ENCODE measurements around the gene ZFYVE28.
"Not testable (repeated sequence)": the region's sequence is repeated elsewhere in the genome, so short reads cannot be mapped to it uniquely, and the experiment has no call there.

ZFYVE28 gene

GRCh38 chr4:2286904-2287593 is 131.4 kb downstream of the ZFYVE28 start:
- no peak for ATAC-seq (replicated peaks)
- DNase-seq, result no peak
- peak overlapping the region; percentile 85 to 100 for H3K27ac Mint-ChIP-seq
- H3K4me3 Mint-ChIP-seq, result no peak overlapping the region
- no peaks in the 10 kb centered on the region for H3K9me3 Mint-ChIP-seq
- peaks cover 32% of the 10 kb centered on the region for H3K36me3 Mint-ChIP-seq (ENCODE audit: insufficient read depth)
- peaks cover 33 to 35% of the 10 kb centered on the region in 2 donors for H3K4me1 Mint-ChIP-seq (ENCODE audit: low read depth in 2 of 2)
- H3K27me3 Mint-ChIP-seq, result no peaks in the 10 kb centered on the region

GRCh38 chr4:2285613-2286381 is 132.6 kb downstream of the ZFYVE28 start:
- DNase-seq, result no peak
- no peaks in the 10 kb centered on the region for H3K27me3 Mint-ChIP-seq
- H3K9me3 Mint-ChIP-seq, result no peaks in the 10 kb centered on the region
- H3K4me1 Mint-ChIP-seq (ENCODE audit: low read depth in 2 of 2), result peaks cover 36 to 38% of the 10 kb centered on the region in 2 donors
- no peak overlapping the region for H3K4me3 Mint-ChIP-seq
- no peak for ATAC-seq (replicated peaks)
- H3K27ac Mint-ChIP-seq, result peak overlapping the region; percentile 85 to 100
- peaks cover 24% of the 10 kb centered on the region for H3K36me3 Mint-ChIP-seq (ENCODE audit: insufficient read depth)

DNA sequence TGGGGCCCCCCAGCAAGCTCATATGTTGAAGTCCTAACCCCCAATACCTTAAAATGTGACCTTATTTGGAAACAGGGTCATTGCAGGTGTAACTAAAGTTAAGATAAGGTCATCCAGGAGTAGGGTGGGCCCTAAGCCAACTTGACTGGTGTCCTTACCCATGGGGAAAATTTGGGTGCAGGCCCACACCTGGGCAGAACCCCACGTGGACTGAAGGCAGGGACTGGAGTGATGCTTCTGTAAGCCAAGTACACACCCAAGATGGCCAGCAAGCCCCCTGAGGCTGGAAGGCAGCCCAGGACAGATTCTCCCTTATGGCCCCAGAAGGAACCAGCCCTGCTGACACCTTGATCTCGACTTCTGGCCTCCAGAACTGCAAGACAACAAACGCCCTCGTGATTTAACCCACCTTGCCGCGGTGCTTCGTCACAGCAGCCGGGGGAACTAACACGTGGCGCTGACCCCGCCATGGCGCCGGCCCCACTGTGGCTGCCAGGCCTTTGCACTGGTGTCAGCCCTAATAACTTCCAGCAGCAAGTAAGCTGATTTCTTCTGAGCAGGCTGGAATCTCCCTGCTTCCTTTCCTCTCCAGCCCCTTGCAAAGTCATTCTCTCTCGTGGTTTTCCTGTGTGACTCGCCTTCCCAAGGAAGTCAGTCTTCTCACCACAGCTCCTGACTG is 133.4 kb downstream of the ZFYVE28 start:
- ATAC-seq (replicated peaks), result no peak
- no peaks in the 10 kb centered on the region for H3K27me3 Mint-ChIP-seq
- no peak overlapping the region for H3K4me3 Mint-ChIP-seq
- H3K27ac Mint-ChIP-seq, result peak overlapping the region; percentile 98 to 99
- H3K9me3 Mint-ChIP-seq, result no peaks in the 10 kb centered on the region
- H3K36me3 Mint-ChIP-seq (ENCODE audit: insufficient read depth), result peaks cover 20% of the 10 kb centered on the region
- DNase-seq, result no peak
- H3K4me1 Mint-ChIP-seq (ENCODE audit: low read depth in 2 of 2), result peaks cover 31 to 34% of the 10 kb centered on the region in 2 donors

DNA sequence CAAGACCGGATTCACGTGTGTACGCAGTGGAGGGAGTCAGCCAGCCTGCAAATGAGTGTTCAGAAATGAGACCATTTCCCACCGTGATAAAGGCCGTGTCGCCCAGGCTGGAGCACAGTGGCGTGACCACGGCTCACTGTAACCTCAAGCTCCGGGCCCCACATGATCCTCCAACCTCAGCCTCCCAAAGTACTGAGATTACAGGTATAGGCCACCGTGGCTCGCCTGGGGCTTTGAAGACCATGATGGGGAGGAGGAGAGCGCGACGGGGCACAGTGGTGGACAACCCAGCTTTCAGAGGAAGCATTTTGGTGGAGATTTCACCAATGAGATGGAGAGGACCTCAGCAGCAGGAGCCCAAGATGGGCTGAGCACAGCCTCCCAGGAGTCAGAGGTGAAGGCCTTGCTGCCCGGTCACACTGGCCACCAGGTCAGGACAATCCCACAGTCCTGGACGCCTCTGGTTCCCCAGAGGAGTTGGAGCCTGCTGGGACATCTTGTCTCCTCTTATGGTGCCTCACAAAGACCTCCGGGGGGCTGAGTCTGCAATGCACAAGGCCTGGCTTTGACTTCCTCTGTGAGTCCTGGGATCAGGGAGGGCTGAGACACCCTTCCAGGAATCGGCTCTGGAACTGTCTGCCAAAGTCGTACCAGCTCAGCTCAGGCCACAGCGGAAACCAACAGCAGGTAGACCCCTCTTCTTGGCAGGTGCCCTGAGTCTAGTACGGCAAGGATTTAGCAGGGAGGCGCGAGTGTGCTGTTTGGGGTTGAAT is 134.1 kb downstream of the ZFYVE28 start:
- H3K4me3 Mint-ChIP-seq, result no peak overlapping the region
- peaks cover 28 to 30% of the 10 kb centered on the region in 2 donors for H3K4me1 Mint-ChIP-seq (ENCODE audit: low read depth in 2 of 2)

GRCh38 chr4:2283199-2283711 is 135.2 kb downstream of the ZFYVE28 start:
- H3K36me3 Mint-ChIP-seq (ENCODE audit: insufficient read depth), result peaks cover 15% of the 10 kb centered on the region
- DNase-seq (no peak), ATAC-seq (replicated peaks) (no peak)
- H3K27ac Mint-ChIP-seq, result peak overlapping the region; percentile 98 to 99
- no peaks in the 10 kb centered on the region for H3K9me3 Mint-ChIP-seq
- H3K4me1 Mint-ChIP-seq (ENCODE audit: low read depth in 2 of 2), result peaks cover 28 to 30% of the 10 kb centered on the region in 2 donors
- H3K27me3 Mint-ChIP-seq, result no peaks in the 10 kb centered on the region
- no peak overlapping the region for H3K4me3 Mint-ChIP-seq

More for the DNA sequence above, 134.1 kb downstream of the ZFYVE28 start:
- H3K36me3 Mint-ChIP-seq (ENCODE audit: insufficient read depth), result peaks cover 15% of the 10 kb centered on the region
- no peaks in the 10 kb centered on the region for H3K9me3 Mint-ChIP-seq
- no peaks in the 10 kb centered on the region for H3K27me3 Mint-ChIP-seq
- H3K27ac Mint-ChIP-seq, result peak overlapping the region; percentile 98 to 99
- DNase-seq (no peak), ATAC-seq (replicated peaks) (no peak)

DNA sequence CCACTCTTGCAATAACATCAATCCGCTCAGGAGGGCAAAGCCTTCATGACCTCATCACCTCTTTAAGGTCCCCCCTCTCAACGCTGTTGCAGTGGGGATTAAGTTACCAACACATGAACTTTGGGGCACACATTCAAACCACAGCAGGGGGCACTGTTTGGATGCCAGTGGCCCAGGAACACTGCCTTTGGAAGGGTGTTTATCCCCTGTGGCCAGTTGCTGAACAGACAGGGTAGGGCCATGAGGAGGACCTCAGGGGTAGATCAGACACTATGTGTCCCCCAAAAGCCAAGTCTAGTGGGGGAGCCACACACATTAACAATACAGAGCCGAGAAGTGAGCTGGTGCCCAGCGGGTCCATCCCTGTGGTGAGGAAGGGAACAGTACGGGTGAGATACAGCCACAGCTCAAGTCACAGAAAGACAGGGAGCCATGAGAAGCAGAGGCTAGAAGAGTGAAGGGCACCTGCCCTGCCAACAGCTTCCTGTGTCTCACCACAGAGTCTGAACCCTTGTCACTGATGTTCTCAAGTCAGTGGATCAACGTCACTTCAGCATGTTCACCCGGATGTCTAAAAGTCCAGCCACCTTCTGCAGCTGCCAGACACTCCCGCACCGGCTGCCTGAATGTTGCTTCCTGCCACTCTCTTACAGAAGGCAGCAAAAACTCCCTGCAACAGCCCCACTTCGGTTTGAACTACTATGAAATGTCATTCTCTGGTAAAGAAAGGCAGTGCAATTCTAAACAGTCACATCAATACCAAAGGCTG is 136.7 kb downstream of the ZFYVE28 start:
- ATAC-seq (replicated peaks), result peak; percentile 91
- H3K27me3 Mint-ChIP-seq, result no peaks in the 10 kb centered on the region
- DNase-seq, result peak; percentile 85 to 87 (median 86)

GRCh38 chr4:2280531-2281300 is 137.7 kb downstream of the ZFYVE28 start:
- no peaks in the 10 kb centered on the region for H3K9me3 Mint-ChIP-seq
- peaks cover 15% of the 10 kb centered on the region for H3K36me3 Mint-ChIP-seq (ENCODE audit: insufficient read depth)
- peaks cover 30 to 32% of the 10 kb centered on the region in 2 donors for H3K4me1 Mint-ChIP-seq (ENCODE audit: low read depth in 2 of 2)
- ATAC-seq (replicated peaks) (no peak), DNase-seq (no peak)
- H3K27ac Mint-ChIP-seq, result peak overlapping the region; percentile 98 to 99
- H3K4me3 Mint-ChIP-seq, result peak overlapping the region; percentile 71 to 78
- no peaks in the 10 kb centered on the region for H3K27me3 Mint-ChIP-seq

More for the DNA sequence above, 136.7 kb downstream of the ZFYVE28 start:
- Mint-ChIP-seq H3K9me3 (no peaks in the 10 kb centered on the region), H3K27ac (peak overlapping the region; percentile 98 to 99), H3K36me3 (ENCODE audit: insufficient read depth) (peaks cover 15% of the 10 kb centered on the region), H3K4me3 (peak overlapping the region; percentile 71 to 78), H3K4me1 (ENCODE audit: low read depth in 2 of 2) (peaks cover 30 to 32% of the 10 kb centered on the region in 2 donors)

DNA sequence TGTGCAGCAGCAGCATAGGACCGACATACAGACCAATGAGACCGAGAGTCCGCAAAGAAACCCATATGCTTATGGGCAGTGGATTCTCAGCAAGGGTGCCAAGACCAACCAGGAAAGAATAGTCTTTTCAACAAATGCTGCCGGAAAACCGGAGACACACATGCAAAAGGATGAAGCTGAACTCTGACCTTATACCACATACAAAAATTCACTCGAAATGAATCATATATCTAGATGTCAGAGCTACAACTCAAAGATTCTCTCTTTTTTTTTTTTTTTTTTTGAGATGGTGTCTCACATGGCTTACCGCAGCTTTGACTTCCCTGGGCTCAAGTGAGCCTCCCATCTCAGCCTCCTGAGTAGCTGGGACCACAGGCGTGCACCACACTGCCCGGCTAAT is 140.5 kb downstream of the ZFYVE28 start:
- Mint-ChIP-seq H3K27me3 (no peaks in the 10 kb centered on the region), H3K4me1 (ENCODE audit: low read depth in 2 of 2) (peaks cover 22 to 26% of the 10 kb centered on the region in 2 donors), H3K4me3 (no peak overlapping the region), H3K36me3 (ENCODE audit: insufficient read depth) (peaks cover 15% of the 10 kb centered on the region), H3K9me3 (no peaks in the 10 kb centered on the region), H3K27ac (no peak overlapping the region)
- ATAC-seq (replicated peaks) (no peak), DNase-seq (no peak)

DNA sequence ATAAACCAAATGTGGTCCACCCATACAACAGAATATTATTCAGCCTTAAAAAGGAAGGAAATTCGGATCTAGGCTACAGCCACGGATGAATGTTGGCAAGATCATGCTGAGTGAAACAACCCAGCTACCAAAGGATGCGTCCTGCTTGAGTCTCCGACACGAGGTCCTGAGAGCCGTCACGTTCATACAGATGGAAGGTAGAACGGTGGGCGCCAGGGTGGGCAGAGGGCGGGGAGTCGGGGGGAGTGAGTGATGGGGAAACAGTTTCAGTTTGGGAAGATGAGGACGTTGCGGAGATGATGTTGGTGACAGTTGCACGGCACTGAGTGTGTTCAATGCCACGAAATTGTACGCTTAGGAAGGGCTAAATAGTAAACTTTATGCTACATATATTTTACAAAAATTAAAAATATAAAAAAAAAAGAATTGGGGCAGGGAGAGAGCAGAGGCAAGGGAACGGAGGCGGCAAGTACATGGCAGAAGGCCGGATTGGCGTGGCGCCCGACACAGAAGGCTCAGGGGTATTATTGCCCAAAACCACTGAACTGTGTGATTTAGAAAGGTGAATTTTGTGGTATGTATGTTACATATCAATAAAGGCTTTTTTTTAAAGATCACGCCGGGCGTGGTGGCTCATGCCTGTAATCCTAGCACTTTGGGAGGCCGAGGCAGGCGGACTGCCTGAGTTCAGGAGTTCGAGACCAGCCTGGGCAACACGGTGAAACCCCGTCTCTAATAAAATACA is 141.7 kb downstream of the ZFYVE28 start:
- Mint-ChIP-seq H3K4me3 (no peak overlapping the region), H3K27ac (no peak overlapping the region), H3K27me3 (no peaks in the 10 kb centered on the region), H3K4me1 (ENCODE audit: low read depth in 2 of 2) (peaks cover 13 to 20% of the 10 kb centered on the region in 2 donors), H3K9me3 (no peaks in the 10 kb centered on the region), H3K36me3 (ENCODE audit: insufficient read depth) (peaks cover 6% of the 10 kb centered on the region)
- DNase-seq (no peak), ATAC-seq (replicated peaks) (no peak)

- Mint-ChIP-seq H3K27ac (no peak overlapping the region), H3K27me3 (no peaks in the 10 kb centered on the region), H3K4me1 (ENCODE audit: low read depth in 2 of 2) (peaks cover 4 to 9% of the 10 kb centered on the region in 2 donors), H3K36me3 (ENCODE audit: insufficient read depth) (peaks cover 2% of the 10 kb centered on the region), H3K9me3 (no peaks in the 10 kb centered on the region), H3K4me3 (no peak overlapping the region)
- ATAC-seq (replicated peaks) (no peak), DNase-seq (no peak)
These were observed 142.7 kb downstream of the ZFYVE28 start for GRCh38 chr4:2275546-2276251.

DNA sequence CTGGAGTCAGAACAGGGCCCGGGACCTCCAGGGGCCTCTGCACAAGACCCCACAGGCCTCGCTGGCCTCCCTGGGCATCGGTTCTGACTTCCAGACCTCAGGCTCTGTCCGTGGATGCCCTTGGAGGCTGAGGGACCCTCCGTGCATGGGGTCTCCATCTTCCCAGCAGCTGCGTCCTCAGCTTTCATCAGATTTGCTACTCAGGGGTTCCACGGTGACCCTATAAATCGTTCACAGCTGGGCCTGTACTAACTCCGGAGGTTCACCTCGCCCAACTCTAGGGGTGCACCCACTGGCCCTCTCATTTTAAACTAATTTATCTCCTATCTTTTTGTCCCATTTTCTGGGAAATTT is 143.4 kb downstream of the ZFYVE28 start:
- not testable (repeated sequence) for ATAC-seq (replicated peaks); H3K4me3 Mint-ChIP-seq; H3K27me3 Mint-ChIP-seq; DNase-seq; H3K9me3 Mint-ChIP-seq; H3K27ac Mint-ChIP-seq; H3K4me1 Mint-ChIP-seq (ENCODE audit: low read depth in 2 of 2); H3K36me3 Mint-ChIP-seq (ENCODE audit: insufficient read depth)
